Hematopoietic multipotent progenitor cell treated with erythropoietin and hydrocortisone succinate and interleukin-3 and kit ligand, for 15 days (in vitro differentiated cells): ENCODE measurements around the gene PARD3.

Experiments
- DNase-seq: peaks from one replicate; pipeline ENCODE4 v3.0.0-alpha.2; 2015; ENCODE audit warnings: low spot score

The PARD3 gene

GRCh38 chr10:34183016-34183796 lies 631.9 kb downstream of the PARD3 start:
- DNase-seq = no peak

GRCh38 chr10:34181553-34182300 lies 633.4 kb downstream of the PARD3 start:
- DNase-seq = no peak

- DNase-seq = no peak
Measured at GRCh38 chr10:34180749-34181148, 634.3 kb downstream of the PARD3 start.

- DNase-seq = no peak
Measured at GRCh38 chr10:34179280-34179679, 635.8 kb downstream of the PARD3 start.

- DNase-seq = no peak
Measured at GRCh38 chr10:34178756-34179155, 636.3 kb downstream of the PARD3 start.

- DNase-seq = no peak
Measured at GRCh38 chr10:34178196-34178595, 636.9 kb downstream of the PARD3 start.

- DNase-seq = no peak
Measured at GRCh38 chr10:34177445-34177844, 637.7 kb downstream of the PARD3 start.

GRCh38 chr10:34176351-34176750 lies 638.7 kb downstream of the PARD3 start:
- DNase-seq = no peak

- DNase-seq = no peak
Measured at GRCh38 chr10:34175121-34175520, 640.0 kb downstream of the PARD3 start.

- no peak for DNase-seq
Measured at GRCh38 chr10:34172936-34173533, 642.1 kb downstream of the PARD3 start.

- no peak for DNase-seq
Measured at GRCh38 chr10:34171957-34172527, 643.1 kb downstream of the PARD3 start.

- DNase-seq = no peak
Measured at GRCh38 chr10:34169677-34170076, 645.4 kb downstream of the PARD3 start.

- no peak for DNase-seq
Measured at GRCh38 chr10:34169131-34169530, 646.0 kb downstream of the PARD3 start.

GRCh38 chr10:34168439-34168838 lies 646.7 kb downstream of the PARD3 start:
- no peak for DNase-seq

- DNase-seq = no peak
Measured at GRCh38 chr10:34166823-34167222, 648.3 kb downstream of the PARD3 start.

GRCh38 chr10:34166354-34166753 lies 648.7 kb downstream of the PARD3 start:
- no peak for DNase-seq

- no peak for DNase-seq
Measured at GRCh38 chr10:34164029-34164428, 651.1 kb downstream of the PARD3 start.

GRCh38 chr10:34163075-34163905 lies 651.8 kb downstream of the PARD3 start:
- DNase-seq = peak; percentile 13

GRCh38 chr10:34161777-34162370 lies 653.2 kb downstream of the PARD3 start:
- no peak for DNase-seq

- DNase-seq = no peak
Measured at GRCh38 chr10:34160595-34160994, 654.5 kb downstream of the PARD3 start.

- no peak for DNase-seq
Measured at GRCh38 chr10:34157501-34157900, 657.6 kb downstream of the PARD3 start.
